Transverse colon (tissue), 3 donors: ENCODE data around the gene PPP1R9B.

Source experiments
- CTCF ChIP-seq, 5 experiments: fragments of 200-600 bp in 3 of 5; fragments of 450-650 bp in 2 of 5; sonication (generic) in 3 of 5; IDR thresholded peaks; 1 replicate in 2 of 5; 2 replicates in 3 of 5; pipeline ENCODE4 v1.5.1; 2016 to 2017; ENCODE audit warnings: antibody characterized with exemption in 5 of 5, inconsistent platforms in 3 of 5, mild to moderate bottlenecking in 2 of 5, moderate library complexity in 1 of 5
- POLR2A ChIP-seq: fragments of 450-650 bp; IDR thresholded peaks from one replicate; pipeline ENCODE4 v1.6.1; 2016; ENCODE audit warnings: antibody characterized with exemption, mild to moderate bottlenecking, moderate library complexity

GRCh38 chr17:50194140-50194933, 43.9 kb upstream of the PPP1R9B start:
- no peak for TF ChIP-seq CTCF (IDR thresholded peaks at IDR 0.05)
- no peak for TF ChIP-seq POLR2A
